A673 (cell line): Measurements from ENCODE around the gene EXOC6B. TPM values are rescaled to one million over a fixed set of nuclear protein-coding genes. Genes with fewer than 3 reads are reported as not detected.
A peak's percentile ranks its signal among the peaks of the same experiment; 100 is the strongest.

Source experiments
- BruUV-seq: library from RNA; stranded (reverse); fragments of 400-500 nt; replicated peaks from 2 replicates; lab custom pipeline; 2021; lab: Mats Ljungman, UMichigan
- CTCF ChIA-PET: fragments of 300-600 bp; sonication (Branson Sonifier 250); formaldehyde crosslinking; loops from one replicate; lab custom pipeline; 2022; ENCODE audit warnings: antibody characterized with exemption; lab: Charles Lee
- POLR2A ChIA-PET: fragments of 300-600 bp; sonication (Branson Sonifier 250); formaldehyde crosslinking; loops from one replicate; lab custom pipeline; 2022; ENCODE audit warnings: antibody characterized with exemption; ENCODE audit not compliant: low non-redundant PET; lab: Charles Lee
- DNase-seq: peaks from one replicate; pipeline ENCODE4 v3.0.0-alpha.2; 2015; ENCODE audit warnings: low spot score
- H3K27ac ChIP-seq: fragments of 200-600 bp; sonication (generic); 2 replicates; pipeline ENCODE4 v1.5.1; 2016; ENCODE audit warnings: mixed run types, low read depth, mild to moderate bottlenecking, mixed read lengths, antibody characterized with exemption, low read length; ENCODE audit not compliant: poor library complexity, severe bottlenecking
- H3K27me3 ChIP-seq: fragments of 200-600 bp; sonication (generic); replicated peaks from 2 replicates; pipeline ENCODE4 v1.6.1; 2017; ENCODE audit warnings: mixed run types, low read depth, mild to moderate bottlenecking, mixed read lengths, antibody characterized with exemption, low read length; ENCODE audit not compliant: insufficient read depth, poor library complexity
- H3K36me3 ChIP-seq: fragments of 200-600 bp; sonication (generic); 2 replicates; pipeline ENCODE4 v1.6.1; 2016; ENCODE audit warnings: mixed run types, mild to moderate bottlenecking, mixed read lengths, antibody characterized with exemption, low read length; ENCODE audit not compliant: insufficient read depth, poor library complexity, severe bottlenecking
- H3K4me1 ChIP-seq: fragments of 200-600 bp; sonication (generic); 2 replicates; pipeline ENCODE4 v1.6.1; 2017; ENCODE audit warnings: mixed run types, mild to moderate bottlenecking, mixed read lengths, antibody characterized with exemption, low read length; ENCODE audit not compliant: insufficient read depth, poor library complexity, severe bottlenecking
- H3K4me3 ChIP-seq: fragments of 200-600 bp; sonication (generic); 2 replicates; pipeline ENCODE4 v1.5.1; 2016; ENCODE audit warnings: low read depth, mixed run types, mild to moderate bottlenecking, mixed read lengths, low read length; ENCODE audit not compliant: poor library complexity, severe bottlenecking
- H3K9me3 ChIP-seq: fragments of 200-600 bp; sonication (generic); 2 replicates; pipeline ENCODE4 v1.6.1; 2016; ENCODE audit warnings: mixed run types, low read depth, mild to moderate bottlenecking, mixed read lengths, antibody characterized with exemption, low read length; ENCODE audit not compliant: poor library complexity, severe bottlenecking
- CTCF ChIP-seq: fragments of 300-800, 200-600 bp; sonication (generic); conservative IDR thresholded peaks from 2 replicates; pipeline ENCODE4 v1.5.1; 2017; ENCODE audit warnings: low read depth, mild to moderate bottlenecking, antibody characterized with exemption, low read length, moderate library complexity, mixed read lengths
- EZH2 ChIP-seq: fragments of 200-600 bp; sonication (generic); IDR thresholded peaks from 2 replicates; pipeline ENCODE4 v1.6.1; 2017; ENCODE audit warnings: borderline replicate concordance, low read depth, mild to moderate bottlenecking, mixed read lengths, antibody characterized with exemption, low read length; ENCODE audit not compliant: poor library complexity, severe bottlenecking
- intact Hi-C: fragments of 100-400 bp; cut with micrococcal nuclease; formaldehyde crosslinking; loops from one replicate; pipeline ENCODE4 v1.10.0; 2022; ENCODE audit not compliant: unreplicated experiment
- total RNA-seq: library from RNA; stranded (reverse); gene quantifications from 2 replicates; pipeline ENCODE4 v1.2.3, GENCODE V29; 2021

Gene EXOC6B
- total RNA-seq, 1 experiment from 2014 or later = 138 TPM

GRCh38 chr2:72576459-72576858, 249.4 kb downstream of the EXOC6B start:
- ChIA-PET POLR2A (interaction anchor here (0.6 to 0.8 kb wide), 2 partner anchors 38 to 61 kb away, joined by 3 to 5 read pairs; no protein-coding TSS in a partner anchor), CTCF (interaction anchor here (1.2 kb wide), 1 partner anchor 653 kb away, joined by 4 read pairs; no protein-coding TSS in a partner anchor)
- H3K4me3 ChIP-seq = no peak overlapping the region
- no peaks in the 10 kb centered on the region for H3K36me3 ChIP-seq
- TF ChIP-seq EZH2 = no peak
- no peak for TF ChIP-seq CTCF
- peak; percentile 75 for DNase-seq
- intact Hi-C loops = loop anchor here (5.0 to 10.0 kb wide), 2 partner anchors 772 to 1029 kb away; no protein-coding TSS in a partner anchor
- H3K4me1 ChIP-seq = peaks cover 52% of the 10 kb centered on the region
- BruUV-seq = no TSS peak
- H3K27me3 ChIP-seq = no peaks in the 10 kb centered on the region
- H3K9me3 ChIP-seq = no peaks in the 10 kb centered on the region
- H3K27ac ChIP-seq = peak overlapping the region; percentile 77

- Histone ChIP-seq H3K27me3 (no peaks in the 10 kb centered on the region), H3K4me3 (no peak overlapping the region), H3K9me3 (no peaks in the 10 kb centered on the region), H3K36me3 (no peaks in the 10 kb centered on the region), H3K4me1 (peaks cover 52% of the 10 kb centered on the region), H3K27ac (peak overlapping the region; percentile 77)
- ChIA-PET POLR2A (no interaction called here), CTCF (no interaction called here)
- intact Hi-C loops = loop anchor here (5.0 to 10.0 kb wide), 3 partner anchors 43 to 1028 kb away; no protein-coding TSS in a partner anchor
- no peak for DNase-seq
- no peak for TF ChIP-seq CTCF
- TF ChIP-seq EZH2 = no peak
- no TSS peak for BruUV-seq
Measured at GRCh38 chr2:72574886-72575285, 250.9 kb downstream of the EXOC6B start.

- intact Hi-C loops = loop anchor here (5.0 to 10.0 kb wide), 2 partner anchors 41 to 768 kb away; no protein-coding TSS in a partner anchor
- DNase-seq = no peak
- BruUV-seq = no TSS peak
- TF ChIP-seq EZH2 (no peak), CTCF (no peak)
- H3K27me3 ChIP-seq = no peaks in the 10 kb centered on the region
- H3K27ac ChIP-seq = no peak overlapping the region
- H3K4me1 ChIP-seq = peaks cover 38% of the 10 kb centered on the region
- ChIA-PET CTCF (no interaction called here), POLR2A (no interaction called here)
- no peaks in the 10 kb centered on the region for H3K9me3 ChIP-seq
- H3K4me3 ChIP-seq = no peak overlapping the region
- no peaks in the 10 kb centered on the region for H3K36me3 ChIP-seq
Measured at GRCh38 chr2:72573232-72573631, 252.6 kb downstream of the EXOC6B start.
